HEK293T (cell line): ENCODE measurements around the gene ESYT2.
"Not testable (repeated sequence)": the region's sequence is repeated elsewhere in the genome, so short reads cannot be mapped to it uniquely, and the experiment has no call there.

ENCODE experiments used
- CTCF ChIA-PET: fragments of 350-600 bp; formaldehyde crosslinking; extraction: SDS; loops from one replicate; lab custom pipeline; 2021; ENCODE audit warnings: antibody characterized with exemption, inconsistent platforms; lab: Yijun Ruan, JAX
- POLR2A ChIA-PET: fragments of 350-600 bp; formaldehyde crosslinking; extraction: SDS; loops from one replicate; lab custom pipeline; 2020; ENCODE audit warnings: antibody characterized with exemption, inconsistent platforms; lab: Yijun Ruan, JAX
- DNase-seq: peaks from one replicate; pipeline ENCODE4 v3.0.0; 2012; ENCODE audit warnings: mixed read lengths; ENCODE audit errors: extremely low spot score
- ARNT ChIP-seq: fragments of 450-650 bp; IDR thresholded peaks from 2 replicates; pipeline ENCODE4 v1.6.1; 2017; ENCODE audit warnings: mild to moderate bottlenecking
- BHLHE40 ChIP-seq: fragments of 450-650 bp; IDR thresholded peaks from 2 replicates; pipeline ENCODE4 v1.6.1; 2016; ENCODE audit warnings: mild to moderate bottlenecking, moderate library complexity, borderline replicate concordance
- CTBP1 ChIP-seq: fragments of 450-650 bp; IDR thresholded peaks from 2 replicates; pipeline ENCODE4 v1.6.1; 2016; ENCODE audit warnings: borderline replicate concordance
- ELF4 ChIP-seq: fragments of 450-650 bp; IDR thresholded peaks from 2 replicates; pipeline ENCODE4 v1.6.1; 2017; ENCODE audit warnings: antibody characterized with exemption
- FOXA1 ChIP-seq: fragments of 450-650 bp; IDR thresholded peaks from 2 replicates; pipeline ENCODE4 v1.6.1; 2016; ENCODE audit warnings: mild to moderate bottlenecking
- FOXK2 ChIP-seq: fragments of 450-650 bp; IDR thresholded peaks from 2 replicates; pipeline ENCODE4 v1.6.1; 2016; ENCODE audit warnings: mild to moderate bottlenecking
- FOXM1 ChIP-seq: fragments of 450-650 bp; IDR thresholded peaks from 2 replicates; pipeline ENCODE4 v1.6.1; 2017; ENCODE audit warnings: mild to moderate bottlenecking, borderline replicate concordance
- HDGF ChIP-seq: fragments of 450-650 bp; IDR thresholded peaks from 2 replicates; pipeline ENCODE4 v1.6.1; 2017; ENCODE audit warnings: antibody characterized with exemption, borderline replicate concordance
- L3MBTL2 ChIP-seq: fragments of 450-650 bp; conservative IDR thresholded peaks from 2 replicates; pipeline ENCODE4 v1.6.1; 2016; ENCODE audit warnings: mild to moderate bottlenecking
- LEF1 ChIP-seq: fragments of 450-650 bp; IDR thresholded peaks from 2 replicates; pipeline ENCODE4 v1.6.1; 2017; ENCODE audit warnings: mild to moderate bottlenecking, borderline replicate concordance
- NFRKB ChIP-seq: fragments of 450-650 bp; IDR thresholded peaks from 2 replicates; pipeline ENCODE4 v1.6.1; 2016; ENCODE audit warnings: mild to moderate bottlenecking, moderate library complexity
- PKNOX1 ChIP-seq: fragments of 450-650 bp; IDR thresholded peaks from 2 replicates; pipeline ENCODE4 v1.6.1; 2016
- SP1 ChIP-seq: fragments of 450-650 bp; IDR thresholded peaks from 2 replicates; pipeline ENCODE4 v1.6.1; 2017
- SUZ12 ChIP-seq: fragments of 450-650 bp; IDR thresholded peaks from 2 replicates; pipeline ENCODE4 v1.6.1; 2016; ENCODE audit warnings: mild to moderate bottlenecking
- TARDBP ChIP-seq: fragments of 450-650 bp; IDR thresholded peaks from 2 replicates; pipeline ENCODE4 v1.6.1; 2016
- ZNF384 ChIP-seq: fragments of 450-650 bp; IDR thresholded peaks from 2 replicates; pipeline ENCODE4 v1.6.1; 2016

The ESYT2 gene

GRCh38 chr7:158702944-158703343 lies 126.4 kb downstream of the ESYT2 start:
- CTCF ChIA-PET = no interaction called here
- POLR2A ChIA-PET = no interaction called here
- TF ChIP-seq ELF4 = no peak
- DNase-seq = no peak

GRCh38 chr7:158702196-158702595 lies 127.1 kb downstream of the ESYT2 start:
- TF ChIP-seq SUZ12 = no peak
- no peak for TF ChIP-seq CTBP1
- TF ChIP-seq PKNOX1 = no peak
- TF ChIP-seq FOXM1 = no peak
- TF ChIP-seq SP1 = no peak
- TF ChIP-seq LEF1 = no peak
- no peak for TF ChIP-seq BHLHE40
- TF ChIP-seq FOXK2 = no peak
- no peak for TF ChIP-seq ARNT
- no peak for TF ChIP-seq TARDBP
- no peak for TF ChIP-seq ZNF384
- no peak for TF ChIP-seq NFRKB
- no peak for TF ChIP-seq L3MBTL2
- TF ChIP-seq HDGF = no peak
- ChIA-PET CTCF (no interaction called here), POLR2A (no interaction called here)
- DNase-seq = no peak

- CTCF ChIA-PET = no interaction called here
- DNase-seq = no peak
- TF ChIP-seq LEF1 (no peak), ZNF384 (no peak)
- POLR2A ChIA-PET = no interaction called here
Observed at GRCh38 chr7:158700008-158700407, 129.3 kb downstream of the ESYT2 start.

GRCh38 chr7:158699341-158699740 lies 130.0 kb downstream of the ESYT2 start:
- DNase-seq = no peak
- TF ChIP-seq LEF1 (no peak), L3MBTL2 (no peak), SUZ12 (no peak), BHLHE40 (no peak), ZNF384 (no peak), FOXK2 (no peak), FOXM1 (no peak), ARNT (no peak), FOXA1 (no peak), ELF4 (no peak)
- ChIA-PET POLR2A (no interaction called here), CTCF (no interaction called here)

DNA sequence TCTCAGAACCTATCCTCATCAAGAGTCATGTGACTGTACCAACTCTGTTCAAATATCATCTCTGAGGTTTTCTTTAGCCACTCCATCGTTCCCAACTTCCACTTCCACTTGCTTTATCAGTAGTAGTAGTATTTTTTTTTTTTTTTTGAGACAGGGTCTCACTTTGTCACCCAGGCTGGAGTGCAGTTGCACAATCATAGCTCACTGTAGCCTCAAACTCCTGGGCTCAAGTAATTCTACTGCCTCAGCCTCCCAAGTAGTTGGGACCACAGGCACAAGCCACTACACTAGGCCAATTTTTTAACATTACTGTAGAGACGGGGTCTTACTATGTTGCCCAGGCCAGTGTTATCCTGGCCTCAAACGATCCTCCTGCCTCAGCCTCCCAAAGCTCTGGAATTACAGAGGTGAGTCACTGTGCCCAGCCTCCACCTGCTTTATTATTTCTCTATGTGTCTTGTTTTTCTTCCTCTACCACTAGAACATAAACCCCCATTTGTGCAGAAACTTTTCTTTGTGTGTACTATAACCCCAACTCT lies 130.6 kb downstream of the ESYT2 start:
- no peak for DNase-seq
- ChIA-PET POLR2A (no interaction called here), CTCF (interaction anchor here (0.9 kb wide), 1 partner anchor 168 kb away, joined by 5 read pairs; no protein-coding TSS in a partner anchor)
- no peak for TF ChIP-seq PKNOX1
- TF ChIP-seq FOXM1 = no peak
- TF ChIP-seq BHLHE40 = no peak
- no peak for TF ChIP-seq ZNF384
- no peak for TF ChIP-seq SUZ12
- no peak for TF ChIP-seq FOXK2
- no peak for TF ChIP-seq TARDBP
- TF ChIP-seq CTBP1 = no peak
- TF ChIP-seq SP1 = no peak
- TF ChIP-seq HDGF = no peak
- no peak for TF ChIP-seq LEF1
- TF ChIP-seq ELF4 = no peak
- TF ChIP-seq NFRKB = no peak
- TF ChIP-seq FOXA1 = no peak
- no peak for TF ChIP-seq ARNT
- no peak for TF ChIP-seq L3MBTL2

DNA sequence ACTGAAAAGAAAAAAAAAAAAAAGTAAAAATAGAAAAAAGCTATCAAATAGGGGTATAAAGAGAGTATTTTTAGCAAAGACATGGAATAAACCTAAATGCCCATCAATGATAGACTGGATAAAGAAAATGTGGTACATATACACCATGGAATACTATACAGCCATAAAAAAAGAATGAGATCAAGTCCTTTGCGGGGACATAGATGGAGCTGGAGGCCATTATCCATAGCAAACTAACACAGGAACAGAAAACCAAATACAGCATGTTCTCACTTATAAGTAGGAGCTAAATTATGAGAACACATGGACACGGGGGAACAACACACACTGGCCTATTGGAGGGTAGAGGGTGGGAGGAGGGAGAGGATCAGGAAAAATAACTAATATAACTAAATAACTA lies 131.7 kb downstream of the ESYT2 start:
- CTCF ChIA-PET = interaction anchor here (0.6 kb wide), 1 partner anchor 1582 kb away, joined by 3 read pairs; no protein-coding TSS in a partner anchor
- POLR2A ChIA-PET, DNase-seq: not testable (repeated sequence)

DNA sequence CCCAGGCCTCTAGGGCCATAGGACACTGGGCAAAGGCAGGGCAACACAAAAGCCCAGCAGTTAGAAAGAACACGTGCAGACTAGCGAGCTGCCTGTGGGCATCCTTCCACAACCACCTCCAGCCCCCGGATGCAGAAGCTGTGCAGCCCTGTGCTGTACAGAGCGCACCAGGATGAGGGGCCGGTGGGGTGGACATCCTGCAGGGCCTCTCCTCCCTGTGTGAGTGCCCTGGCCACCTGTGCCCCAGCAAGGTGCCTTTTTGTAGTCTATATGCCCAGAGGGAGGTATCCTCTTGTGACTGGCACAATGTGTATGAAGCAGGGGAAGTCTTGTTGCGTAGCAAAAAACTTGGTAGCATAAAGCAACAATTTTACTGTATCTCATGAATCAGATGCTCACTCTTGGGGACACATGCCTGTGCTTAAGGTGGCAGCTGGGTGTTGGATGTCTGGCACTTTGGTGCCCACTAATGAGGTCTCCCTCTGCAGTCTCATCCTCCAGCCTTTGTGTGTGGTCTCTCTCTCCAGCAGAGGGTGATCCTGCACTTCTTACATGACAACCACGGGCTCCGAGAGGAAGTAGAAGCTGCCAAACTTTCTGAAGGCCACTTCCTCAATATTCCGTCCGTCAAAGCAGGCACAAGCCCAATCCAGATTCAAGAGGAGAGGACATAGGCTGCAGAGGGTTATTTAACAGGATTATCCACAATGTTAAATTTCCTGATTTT lies 133.4 kb downstream of the ESYT2 start:
- CTCF ChIA-PET = interaction anchor here (0.6 to 1.0 kb wide), 2 partner anchors 111 to 281 kb away, joined by 3 to 8 read pairs; no protein-coding TSS in a partner anchor
- TF ChIP-seq FOXA1 (no peak), ELF4 (no peak), HDGF (no peak), SP1 (no peak), BHLHE40 (no peak), ZNF384 (no peak), FOXK2 (no peak), NFRKB (no peak), L3MBTL2 (no peak), LEF1 (no peak), TARDBP (no peak), CTBP1 (no peak), SUZ12 (no peak), PKNOX1 (no peak), ARNT (no peak), FOXM1 (no peak)
- POLR2A ChIA-PET = interaction anchor here (3.1 kb wide), 1 partner anchor 9 kb away, joined by 19 read pairs; the partner anchor contains the start of gene NCAPG2
- peak; percentile 48 for DNase-seq
